GM12891 (cell line): ENCODE results near the gene ZC3H18.

Source experiments
- DNase-seq: peaks from one replicate; pipeline ENCODE4 v3.0.0; 2011; ENCODE audit warnings: low spot score; ENCODE audit not compliant: insufficient read length
- FAIRE-seq: peaks from 2 replicates; lab custom pipeline; 2011; peaks lifted over from hg19 to GRCh38; lab: Jason Lieb, UNC
- PAX5 ChIP-seq: IDR thresholded peaks from 2 replicates; pipeline ENCODE4 v1.6.1; 2011; ENCODE audit warnings: low read length, moderate library complexity, mild to moderate bottlenecking; ENCODE audit not compliant: insufficient read depth, severe bottlenecking
- POLR2A ChIP-seq: IDR thresholded peaks from 2 replicates; pipeline ENCODE4 v1.6.1; 2011; ENCODE audit warnings: low read depth, low read length, control low read depth
- POLR2AphosphoS5 ChIP-seq: IDR thresholded peaks from 2 replicates; pipeline ENCODE4 v1.6.1; 2011; ENCODE audit warnings: low read depth, low read length, control low read depth
- POU2F2 ChIP-seq: IDR thresholded peaks from 2 replicates; pipeline ENCODE4 v1.6.1; 2011; ENCODE audit warnings: low read depth, mild to moderate bottlenecking, control low read depth, low read length, moderate library complexity
- SPI1 ChIP-seq: IDR thresholded peaks from 2 replicates; pipeline ENCODE4 v1.6.1; 2011; ENCODE audit warnings: low read depth, low read length, control low read depth
- TAF1 ChIP-seq: IDR thresholded peaks from 2 replicates; pipeline ENCODE4 v1.6.1; 2011; ENCODE audit warnings: low read depth, low read length, control low read depth

ZC3H18 gene

DNA sequence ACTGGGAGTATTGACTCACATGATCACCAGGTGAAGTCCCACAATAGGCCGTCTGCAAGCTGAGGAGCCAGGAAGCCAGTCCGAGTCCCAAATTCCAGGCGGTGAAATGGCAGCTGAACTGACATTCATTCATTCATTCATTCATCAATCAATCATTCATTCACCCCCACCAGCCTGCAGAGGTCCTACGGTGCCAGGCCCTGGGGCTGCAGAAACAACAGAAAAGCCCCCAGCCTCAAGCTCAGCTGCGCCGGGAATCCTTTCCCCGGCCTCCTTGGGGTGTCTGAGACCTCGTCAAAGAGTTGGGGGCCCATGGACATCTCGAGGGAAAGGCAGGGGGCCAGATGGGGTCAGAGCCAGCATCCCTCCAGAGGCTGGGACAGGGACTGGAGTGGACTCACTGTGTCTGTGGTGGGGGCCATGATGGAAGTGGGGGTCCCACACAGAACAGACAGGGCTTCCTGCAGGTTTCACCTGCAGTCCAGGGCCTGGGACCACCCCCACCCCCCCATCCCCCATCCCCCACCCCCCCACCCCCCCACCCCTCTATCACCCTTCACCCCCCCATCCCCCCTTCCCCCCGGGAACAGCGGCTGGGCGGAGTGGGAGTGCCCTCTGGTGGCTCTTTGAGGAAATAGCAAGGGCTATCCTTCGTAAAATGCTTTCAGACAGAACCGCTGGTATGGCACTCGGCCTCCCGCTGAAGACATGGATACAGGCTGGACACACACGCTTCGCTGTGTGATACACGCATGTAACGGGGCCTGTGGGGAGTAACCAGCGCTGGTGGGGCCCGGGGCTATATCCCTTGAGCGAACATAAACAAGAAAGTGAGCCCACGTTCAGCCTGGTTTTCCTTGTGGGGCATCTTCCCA is 8.5 kb upstream of the ZC3H18 start:
- DNase-seq, result peak; percentile 73
- TF ChIP-seq SPI1, result no peak
- TF ChIP-seq POLR2AphosphoS5, result no peak
- TF ChIP-seq PAX5, result no peak
- no peak for TF ChIP-seq POLR2A
- no peak for TF ChIP-seq POU2F2
- TF ChIP-seq TAF1, result no peak
- FAIRE-seq, result peak; percentile 13

DNA sequence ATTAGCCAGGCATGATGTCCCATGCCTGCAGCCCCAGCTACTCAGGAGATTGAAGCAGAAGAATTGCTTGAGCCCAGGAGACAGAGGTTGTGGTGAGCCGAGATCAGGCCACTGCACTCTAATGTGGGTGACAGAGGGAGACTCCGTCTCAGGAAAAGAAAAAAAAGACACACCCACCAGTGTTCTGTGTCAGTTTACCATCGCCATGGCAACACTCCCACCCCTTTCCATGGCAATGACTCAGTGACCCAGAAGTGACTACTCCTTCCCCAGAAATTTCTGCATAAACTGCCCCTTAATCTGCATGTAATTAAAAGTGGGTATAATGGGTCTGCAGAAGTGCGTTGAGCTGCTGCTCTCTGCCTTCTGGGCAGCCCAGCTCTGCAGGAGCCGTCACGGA is 4.0 kb upstream of the ZC3H18 start:
- FAIRE-seq (no peak), DNase-seq (no peak)
- TF ChIP-seq PAX5, result no peak
- TF ChIP-seq POLR2A, result no peak
- no peak for TF ChIP-seq POU2F2
- TF ChIP-seq POLR2AphosphoS5, result no peak
- no peak for TF ChIP-seq TAF1
- no peak for TF ChIP-seq SPI1

DNA sequence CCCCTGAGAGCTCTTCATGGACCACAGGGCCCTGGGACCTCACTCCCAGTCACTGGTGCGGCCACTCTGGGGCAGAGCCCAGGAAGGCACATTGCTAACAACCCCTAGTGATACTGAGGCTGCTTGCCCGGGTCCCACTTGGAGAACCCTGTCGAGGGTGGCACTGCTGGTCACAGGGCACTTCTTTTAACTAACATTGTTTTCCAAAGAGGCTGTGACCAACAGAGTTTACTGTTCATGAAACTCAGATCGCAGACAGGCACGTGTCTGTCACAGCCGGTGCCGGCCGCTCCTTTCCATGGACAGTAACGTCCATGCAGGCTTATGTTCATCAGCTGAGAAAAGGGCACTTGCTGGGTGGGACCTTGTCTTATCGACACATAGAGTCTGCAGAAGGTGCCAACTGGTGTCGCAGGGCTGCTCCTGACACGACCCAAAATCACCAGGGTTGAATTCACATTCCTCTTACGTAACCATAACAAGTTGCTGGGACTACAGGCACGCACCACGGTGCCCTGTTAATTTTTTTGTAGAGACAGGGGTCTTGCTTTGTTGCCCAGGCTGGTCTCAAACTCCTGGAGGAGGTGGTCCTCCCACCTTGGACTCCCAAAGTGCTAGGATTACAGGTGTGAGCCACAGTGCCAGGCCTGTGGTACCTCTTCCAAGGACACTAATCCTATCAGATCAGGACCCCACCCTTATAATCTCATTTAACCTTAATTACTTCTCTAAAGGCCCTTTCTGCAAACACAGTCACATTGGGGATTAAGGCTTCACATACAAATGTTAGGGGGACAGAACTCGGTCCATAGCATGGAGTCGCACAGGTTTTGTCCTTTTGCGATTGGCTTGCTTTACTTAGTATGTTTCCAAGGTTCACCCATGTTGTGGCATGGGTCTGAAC is 1.2 kb upstream of the ZC3H18 start:
- FAIRE-seq (peak; percentile 69), DNase-seq (no peak)
- TF ChIP-seq POLR2AphosphoS5 (no peak), PAX5 (no peak), POU2F2 (no peak), TAF1 (no peak), SPI1 (no peak), POLR2A (no peak)

DNA sequence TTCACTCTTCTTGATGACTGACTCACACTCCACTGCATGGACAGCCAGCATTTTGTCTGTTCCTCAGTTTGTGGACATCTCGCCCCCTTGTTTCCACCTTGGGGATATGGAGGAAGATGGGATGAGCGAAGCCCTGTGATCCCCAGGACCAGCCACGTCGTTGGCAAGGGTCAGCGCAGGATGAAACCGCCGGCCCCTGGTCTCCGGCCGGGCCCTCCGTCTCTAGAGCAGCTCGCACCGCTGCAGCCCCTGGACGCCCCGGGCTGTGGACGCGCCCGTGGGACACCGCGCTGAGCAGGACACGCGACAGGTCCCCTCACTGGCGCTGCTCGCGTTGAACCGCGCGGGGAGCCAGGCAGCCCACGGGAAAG is 604 bp upstream of the ZC3H18 start:
- DNase-seq, result no peak
- no peak for FAIRE-seq
- TF ChIP-seq POLR2A (no peak), SPI1 (no peak), POLR2AphosphoS5 (no peak), TAF1 (no peak), POU2F2 (no peak), PAX5 (no peak)

DNA sequence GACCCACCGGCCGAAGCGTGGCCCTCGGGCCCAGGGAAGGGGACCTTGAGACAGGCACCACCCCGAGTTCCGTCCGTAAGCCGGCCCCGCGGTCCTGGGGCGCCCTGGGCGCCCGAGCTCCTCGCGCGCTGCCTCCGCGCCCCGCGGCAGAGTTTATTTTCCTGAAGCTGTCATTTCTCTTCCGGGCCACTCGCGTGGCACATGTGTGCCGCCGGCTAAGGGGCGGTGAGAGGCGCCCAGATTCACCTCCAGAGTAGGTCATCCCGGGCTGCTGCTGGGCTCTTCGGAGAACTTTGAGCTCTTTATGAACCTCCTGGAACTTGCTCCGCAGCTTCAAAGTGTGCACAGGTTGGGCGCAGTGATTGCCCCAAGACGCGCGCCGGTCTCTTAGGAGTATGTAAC is 489 bp downstream of the ZC3H18 start:
- FAIRE-seq (peak; percentile 20), DNase-seq (no peak)
- TF ChIP-seq POLR2A (no peak), SPI1 (no peak), POLR2AphosphoS5 (no peak), PAX5 (no peak), POU2F2 (no peak), TAF1 (no peak)

DNA sequence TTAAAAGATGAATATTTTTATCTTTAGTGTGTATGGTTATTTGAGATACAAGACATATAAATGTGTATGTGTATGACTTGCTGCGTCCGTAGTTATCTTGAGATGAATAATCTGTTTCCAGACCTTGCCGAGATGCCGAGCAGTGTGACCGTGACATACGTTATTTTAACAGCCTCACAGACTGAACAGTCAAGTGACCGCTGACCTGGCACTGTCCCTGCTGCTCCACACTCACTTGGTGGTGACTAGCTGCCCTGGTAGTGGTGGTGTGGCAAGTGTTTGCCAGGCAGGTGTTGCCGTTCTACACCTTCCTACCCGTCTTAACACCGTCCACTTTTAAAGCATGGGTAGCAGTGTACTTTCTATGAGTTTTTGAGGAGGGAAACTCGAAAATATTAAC is 5.0 kb downstream of the ZC3H18 start:
- DNase-seq (no peak), FAIRE-seq (no peak)
- TF ChIP-seq POLR2AphosphoS5, result no peak
- no peak for TF ChIP-seq TAF1
- no peak for TF ChIP-seq POU2F2
- no peak for TF ChIP-seq SPI1
- no peak for TF ChIP-seq PAX5
- no peak for TF ChIP-seq POLR2A

DNA sequence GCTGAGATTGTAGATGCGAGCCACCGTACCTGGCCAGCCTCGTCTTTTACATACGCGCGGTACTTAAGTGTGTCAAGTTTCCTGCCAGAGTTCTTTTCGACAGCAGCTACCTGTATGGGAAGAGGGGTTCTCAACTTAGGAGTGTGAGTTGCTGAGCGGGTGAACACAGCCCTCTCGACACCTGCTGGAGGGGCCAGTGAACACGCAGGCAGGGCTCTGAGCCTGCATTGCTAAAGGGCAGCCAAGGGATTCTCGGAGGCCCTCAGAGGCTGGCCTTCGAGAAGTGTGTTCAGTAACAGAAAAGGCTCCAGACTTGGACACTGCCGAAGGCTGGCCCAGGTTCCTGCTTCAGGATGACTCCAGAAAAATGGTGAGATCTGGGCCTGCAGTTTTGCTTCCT is 6.1 kb downstream of the ZC3H18 start:
- no peak for TF ChIP-seq SPI1
- TF ChIP-seq POU2F2, result no peak
- TF ChIP-seq POLR2A, result no peak
- TF ChIP-seq PAX5, result no peak
- no peak for TF ChIP-seq POLR2AphosphoS5
- TF ChIP-seq TAF1, result no peak
- FAIRE-seq, result no peak
- DNase-seq, result no peak

DNA sequence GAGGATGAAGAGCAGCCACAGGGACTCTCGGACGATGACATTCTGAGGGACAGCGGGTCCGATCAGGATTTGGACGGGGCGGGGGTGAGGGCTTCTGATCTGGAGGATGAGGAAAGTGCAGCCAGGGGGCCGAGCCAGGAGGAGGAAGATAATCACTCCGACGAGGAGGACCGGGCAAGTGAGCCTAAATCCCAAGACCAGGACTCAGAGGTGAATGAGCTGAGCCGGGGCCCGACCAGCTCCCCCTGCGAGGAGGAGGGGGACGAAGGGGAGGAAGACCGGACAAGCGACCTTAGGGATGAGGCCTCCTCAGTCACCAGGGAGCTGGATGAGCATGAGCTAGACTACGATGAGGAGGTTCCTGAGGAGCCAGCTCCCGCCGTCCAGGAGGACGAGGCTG is 7.0 kb downstream of the ZC3H18 start:
- no peak for FAIRE-seq
- DNase-seq, result no peak
- TF ChIP-seq TAF1 (no peak), POLR2A (no peak), POU2F2 (no peak), SPI1 (no peak), PAX5 (no peak), POLR2AphosphoS5 (no peak)

DNA sequence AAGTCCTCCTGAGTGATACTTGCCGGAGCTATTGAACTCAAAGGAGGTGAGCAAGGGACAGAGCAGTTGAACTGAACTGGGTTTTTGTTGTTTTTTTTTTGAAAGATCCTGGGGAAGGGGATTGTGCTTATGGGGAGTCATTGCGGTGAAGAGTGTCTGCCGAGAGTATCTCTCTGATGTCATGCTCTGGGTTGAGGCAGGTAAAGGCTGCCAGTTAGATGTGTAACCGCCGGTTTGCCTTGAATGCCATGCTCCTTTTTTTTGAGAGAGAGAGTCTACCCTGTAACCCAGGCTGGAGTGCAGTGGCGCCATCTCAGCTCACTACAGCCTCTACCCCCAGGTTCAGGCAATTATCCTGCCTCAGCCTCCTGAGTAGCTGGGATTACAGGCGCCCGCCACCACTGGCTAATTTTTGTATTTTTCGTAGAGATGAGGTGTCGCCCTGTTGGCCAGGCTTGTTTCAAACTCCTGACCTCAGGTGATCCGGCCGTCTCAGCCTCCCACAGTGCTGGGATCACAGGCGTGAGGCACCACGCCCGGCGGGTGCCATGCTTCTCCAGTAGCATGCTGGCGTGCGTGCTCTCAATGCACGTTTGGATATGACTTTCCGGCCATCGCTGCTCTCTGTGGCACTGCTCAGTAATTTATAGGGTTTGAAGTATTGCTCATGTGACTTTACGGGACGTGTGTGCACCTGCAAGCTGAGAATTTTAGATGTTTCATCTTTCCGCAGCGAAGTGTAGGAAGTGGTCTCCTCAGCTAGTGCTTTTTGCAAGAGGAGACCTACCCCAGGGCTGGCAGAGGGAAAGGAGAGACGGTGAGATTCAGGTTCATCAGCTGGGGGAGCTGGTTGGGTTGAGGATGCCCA is 8.5 kb downstream of the ZC3H18 start:
- TF ChIP-seq PAX5, result no peak
- TF ChIP-seq POLR2AphosphoS5, result no peak
- no peak for TF ChIP-seq TAF1
- TF ChIP-seq SPI1, result no peak
- TF ChIP-seq POLR2A, result no peak
- no peak for TF ChIP-seq POU2F2
- DNase-seq (no peak), FAIRE-seq (no peak)
